ENCODE data around the gene PIGS. TPM values are rescaled to one million over a fixed set of nuclear protein-coding genes. Genes with fewer than 3 reads are reported as not detected.

Gene PIGS
- total RNA-seq, 2 experiments from 2014 or later: 66.3 to 66.6 TPM

DNA sequence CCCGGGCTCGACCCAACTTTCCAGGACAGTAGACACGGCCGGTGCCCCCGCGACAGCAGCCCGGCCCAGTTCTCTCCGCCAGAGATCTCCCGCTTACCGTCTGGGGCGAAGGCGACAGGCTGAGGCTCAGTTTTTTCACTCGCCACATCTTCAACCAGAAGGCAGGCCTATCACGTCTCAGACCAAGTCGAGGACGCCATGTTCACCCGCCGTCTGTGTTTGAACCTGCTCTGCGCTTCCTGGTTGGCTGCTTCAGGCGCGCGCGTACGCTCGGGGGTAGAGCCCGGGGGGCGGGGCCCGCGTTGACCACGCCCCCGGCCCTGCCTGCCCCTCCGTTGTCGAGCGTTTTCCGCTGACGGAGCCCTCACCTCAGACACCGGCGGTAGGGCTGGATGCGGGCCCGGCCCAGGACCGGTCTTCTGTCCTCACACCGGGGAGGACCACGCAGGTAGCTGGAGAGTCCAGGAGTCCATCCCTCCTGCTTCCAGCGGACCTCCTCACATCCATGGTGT lies 27.5 kb upstream of the PIGS start, which contains the start of gene SPAG5:
SPAG5 (minus strand) TSS at position 227 of the 512 bp plus-strand sequence; CDS start at position 148, 79 bp downstream.
- peak within 1 kb of the TSS; percentile 85 for H3K4me3 Mint-ChIP-seq
- POLR2A ChIA-PET: interaction anchor here (0.8 to 3.6 kb wide), 27 partner anchors 10 to 241 kb away, joined by 3 to 61 read pairs (median 6); partner anchors contain the start of genes ALDOC, BLTP2, PIGS and POLDIP2
- CTCF ChIA-PET: interaction anchor here (0.8 to 2.3 kb wide), 7 partner anchors 24 to 127 kb away, joined by 3 to 7 read pairs (median 4); partner anchors contain the start of genes BLTP2 and TLCD1
- no peaks in the 10 kb centered on the region for H3K27me3 Mint-ChIP-seq
- H3K9me3 Mint-ChIP-seq: no peaks in the 10 kb centered on the region
- peak; percentile 96 for DNase-seq
- H3K27ac Mint-ChIP-seq: peak within 1 kb of the TSS; percentile 99
- peaks cover 20% of the 10 kb centered on the region for H3K36me3 Mint-ChIP-seq (ENCODE audit: low read depth)
- peaks cover 24% of the 10 kb centered on the region for H3K4me1 Mint-ChIP-seq

DNA sequence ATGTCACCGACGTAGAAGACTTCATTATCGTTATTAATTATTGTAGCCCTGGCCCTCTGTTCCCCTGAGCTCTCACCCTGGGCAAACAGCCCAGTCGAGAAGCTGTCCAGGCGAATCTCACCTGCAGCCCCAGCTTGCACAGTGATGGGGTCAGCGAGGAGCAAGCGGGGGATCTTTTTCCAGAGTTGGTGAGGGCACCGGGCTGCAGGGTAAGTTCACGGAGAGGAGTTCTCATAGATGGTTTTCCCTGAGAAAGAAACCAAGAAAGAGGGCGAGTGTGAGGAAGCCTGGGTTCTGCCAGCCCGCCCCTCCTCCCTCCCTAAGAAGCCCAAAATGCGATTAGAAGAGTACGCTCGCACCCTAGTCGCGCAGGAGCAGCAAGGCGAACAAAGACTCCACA lies 27.1 kb upstream of the PIGS start:
- ChIA-PET POLR2A (interaction anchor here (0.7 to 3.6 kb wide), 13 partner anchors 9 to 241 kb away, joined by 3 to 61 read pairs (median 8); partner anchors contain the start of genes ALDOC, BLTP2, PIGS and POLDIP2), CTCF (interaction anchor here (0.7 to 1.5 kb wide), 6 partner anchors 15 to 51 kb away, joined by 3 to 6 read pairs (median 4); no protein-coding TSS in a partner anchor)
- Mint-ChIP-seq H3K27ac (peak overlapping the region; percentile 99), H3K9me3 (no peaks in the 10 kb centered on the region), H3K36me3 (ENCODE audit: low read depth) (peaks cover 22% of the 10 kb centered on the region), H3K4me3 (peak overlapping the region; percentile 85), H3K4me1 (peaks cover 25% of the 10 kb centered on the region), H3K27me3 (no peaks in the 10 kb centered on the region)
- no peak for DNase-seq

DNA sequence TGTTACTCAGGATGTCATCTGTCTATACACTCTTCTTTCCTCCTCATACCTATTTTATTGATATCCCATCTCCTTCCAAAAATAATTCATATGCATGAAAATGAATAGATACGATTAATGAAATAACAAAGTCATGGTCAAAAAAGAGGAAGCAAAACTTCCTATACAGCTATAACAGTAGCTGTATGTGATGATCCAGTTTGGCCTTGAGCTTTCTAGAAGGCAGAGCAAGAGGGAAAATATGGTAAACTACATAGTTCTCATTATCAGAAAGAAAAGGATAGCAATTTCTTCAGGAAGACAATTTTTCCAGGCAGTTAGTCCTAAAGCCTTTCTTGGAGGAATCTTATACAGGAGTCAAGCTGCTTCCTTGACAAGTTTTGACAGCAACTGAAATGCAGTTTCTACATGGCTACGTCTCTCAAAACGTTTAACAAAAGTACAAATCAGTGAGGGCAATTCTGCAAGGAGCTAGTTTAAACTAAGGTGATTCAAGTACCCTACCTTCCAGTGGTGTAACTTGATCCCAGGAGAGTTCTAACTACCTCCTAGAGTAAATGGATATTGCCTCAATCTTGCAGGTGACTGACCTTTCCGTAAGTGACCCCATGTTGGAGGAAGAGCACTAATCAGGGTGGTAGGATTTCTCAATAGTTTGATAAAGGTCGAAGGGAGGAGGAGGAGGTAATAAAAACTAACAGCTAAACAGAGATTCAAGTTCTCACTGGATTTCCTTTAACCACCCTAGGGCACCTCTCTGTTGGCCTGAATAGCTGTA lies 26.5 kb upstream of the PIGS start:
- H3K4me3 Mint-ChIP-seq: peak overlapping the region; percentile 85
- H3K27me3 Mint-ChIP-seq: no peaks in the 10 kb centered on the region
- H3K9me3 Mint-ChIP-seq: no peaks in the 10 kb centered on the region
- H3K27ac Mint-ChIP-seq: peak overlapping the region; percentile 99
- peaks cover 30% of the 10 kb centered on the region for H3K4me1 Mint-ChIP-seq
- H3K36me3 Mint-ChIP-seq (ENCODE audit: low read depth): peaks cover 28% of the 10 kb centered on the region
- ChIA-PET POLR2A (interaction anchor here (0.7 to 3.6 kb wide), 11 partner anchors 9 to 115 kb away, joined by 3 to 61 read pairs (median 33); partner anchors contain the start of genes ALDOC, BLTP2, PIGS and SDF2), CTCF (interaction anchor here (0.7 to 1.5 kb wide), 5 partner anchors 15 to 51 kb away, joined by 3 to 4 read pairs (median 4); no protein-coding TSS in a partner anchor)
- no peak for DNase-seq

DNA sequence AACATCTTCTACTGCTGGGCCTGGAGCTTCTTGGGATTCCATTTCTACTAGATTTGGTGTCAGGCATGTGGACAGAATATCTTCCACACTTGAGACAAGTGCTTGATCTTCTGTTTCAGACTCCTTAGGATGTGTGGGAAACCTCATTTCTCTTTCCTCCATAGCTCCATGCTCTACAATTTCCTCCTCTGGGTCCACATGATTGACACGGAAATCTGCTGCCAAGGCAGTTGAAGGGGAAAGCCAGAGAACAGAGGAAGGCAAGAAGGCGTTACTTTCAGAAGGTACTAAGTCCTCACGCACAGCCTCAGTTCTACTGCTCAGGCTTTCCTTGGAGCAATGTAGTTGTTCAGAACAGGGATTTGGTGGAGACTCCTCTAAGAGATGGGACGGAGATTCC lies 20.9 kb upstream of the PIGS start:
- Mint-ChIP-seq H3K27me3 (no peaks in the 10 kb centered on the region), H3K4me1 (peaks cover 15% of the 10 kb centered on the region), H3K36me3 (ENCODE audit: low read depth) (peaks cover 47% of the 10 kb centered on the region), H3K4me3 (no peak overlapping the region), H3K27ac (no peak overlapping the region), H3K9me3 (no peaks in the 10 kb centered on the region)
- DNase-seq: no peak
- ChIA-PET POLR2A (interaction anchor here (1.0 to 1.4 kb wide), 4 partner anchors 10 to 249 kb away, joined by 4 to 9 read pairs (median 4); partner anchors contain the start of genes ALDOC and PIGS), CTCF (no interaction called here)

DNA sequence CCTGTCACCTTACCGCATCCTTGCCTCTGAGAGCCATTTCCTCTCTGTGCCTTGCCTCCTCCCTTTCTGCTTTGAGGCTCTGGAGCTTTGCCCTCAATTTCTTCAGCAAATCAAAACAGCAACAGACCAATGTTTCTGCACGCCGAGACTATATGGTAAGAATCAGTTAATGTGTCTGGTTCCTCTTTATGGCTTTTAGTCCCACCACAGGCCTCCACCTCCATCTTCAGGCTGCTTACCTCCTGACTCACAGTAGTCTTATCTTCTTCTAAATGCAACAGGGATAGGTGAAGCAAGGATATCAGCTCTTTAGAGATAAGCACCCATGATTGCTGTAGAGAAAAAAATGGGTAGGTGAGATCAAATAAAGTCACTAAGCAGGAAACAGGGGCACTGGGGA lies 14.5 kb upstream of the PIGS start:
- no peaks in the 10 kb centered on the region for H3K9me3 Mint-ChIP-seq
- DNase-seq: no peak
- H3K27ac Mint-ChIP-seq: no peak overlapping the region
- POLR2A ChIA-PET: interaction anchor here (0.6 to 2.4 kb wide), 4 partner anchors 9 to 14 kb away, joined by 3 to 8 read pairs (median 4); partner anchors contain the start of genes ALDOC and PIGS
- H3K36me3 Mint-ChIP-seq (ENCODE audit: low read depth): peaks cover 18% of the 10 kb centered on the region
- H3K4me1 Mint-ChIP-seq: peaks cover 4% of the 10 kb centered on the region
- CTCF ChIA-PET: no interaction called here
- H3K4me3 Mint-ChIP-seq: no peak overlapping the region
- H3K27me3 Mint-ChIP-seq: no peaks in the 10 kb centered on the region

DNA sequence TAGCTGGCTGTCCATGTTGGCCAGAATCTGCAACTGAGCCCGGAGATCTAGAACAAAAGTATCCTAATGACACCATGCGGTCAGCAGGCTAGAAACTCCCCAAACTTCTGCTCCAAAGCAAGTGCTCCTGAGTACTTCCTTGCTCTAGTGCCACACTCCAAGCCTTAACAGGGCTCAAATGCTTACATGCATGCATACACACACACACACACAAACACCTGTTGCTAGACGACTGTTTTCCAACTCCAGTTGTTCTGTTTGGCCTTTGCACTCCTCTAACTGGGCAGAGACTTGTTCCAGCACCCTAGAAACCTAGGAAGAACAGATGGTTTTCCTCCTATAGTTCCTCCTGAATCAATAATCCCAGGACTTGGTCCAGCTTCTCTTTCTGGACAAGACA lies 13.1 kb upstream of the PIGS start:
- POLR2A ChIA-PET: interaction anchor here (2.4 to 2.5 kb wide), 2 partner anchors 10 to 15 kb away, joined by 8 read pairs; no protein-coding TSS in a partner anchor
- Mint-ChIP-seq H3K4me3 (no peak overlapping the region), H3K9me3 (no peaks in the 10 kb centered on the region), H3K27ac (no peak overlapping the region), H3K4me1 (peaks cover 18% of the 10 kb centered on the region), H3K36me3 (ENCODE audit: low read depth) (peaks cover 26% of the 10 kb centered on the region), H3K27me3 (no peaks in the 10 kb centered on the region)
- CTCF ChIA-PET: no interaction called here
- no peak for DNase-seq

DNA sequence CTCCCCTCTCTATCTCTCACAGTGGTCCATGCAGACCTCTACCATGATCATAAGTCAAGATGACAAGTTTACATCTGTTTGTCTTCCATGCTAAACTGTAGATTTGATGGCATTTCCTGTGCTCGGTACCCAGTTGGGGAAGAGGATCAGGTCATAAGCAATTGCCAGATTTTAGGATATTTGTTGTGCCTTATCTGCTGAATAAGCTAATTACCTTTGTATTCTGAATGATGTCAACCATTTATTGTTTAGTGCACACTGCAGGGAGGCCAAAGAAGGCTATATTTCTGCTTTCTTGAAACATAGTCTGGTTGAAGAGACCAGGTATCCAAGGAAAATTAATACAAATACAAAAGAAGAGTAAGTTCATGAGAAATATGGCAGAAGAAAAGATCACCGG lies 11.2 kb upstream of the PIGS start:
- ChIA-PET CTCF (no interaction called here), POLR2A (interaction anchor here (1.1 to 4.4 kb wide), 3 partner anchors 10 to 16 kb away, joined by 4 to 37 read pairs (median 17); partner anchors contain the start of genes PIGS and SPAG5)
- H3K27me3 Mint-ChIP-seq: no peaks in the 10 kb centered on the region
- H3K9me3 Mint-ChIP-seq: no peaks in the 10 kb centered on the region
- peaks cover 33% of the 10 kb centered on the region for H3K36me3 Mint-ChIP-seq (ENCODE audit: low read depth)
- H3K4me3 Mint-ChIP-seq: no peak overlapping the region
- DNase-seq: no peak
- no peak overlapping the region for H3K27ac Mint-ChIP-seq
- peaks cover 36% of the 10 kb centered on the region for H3K4me1 Mint-ChIP-seq

DNA sequence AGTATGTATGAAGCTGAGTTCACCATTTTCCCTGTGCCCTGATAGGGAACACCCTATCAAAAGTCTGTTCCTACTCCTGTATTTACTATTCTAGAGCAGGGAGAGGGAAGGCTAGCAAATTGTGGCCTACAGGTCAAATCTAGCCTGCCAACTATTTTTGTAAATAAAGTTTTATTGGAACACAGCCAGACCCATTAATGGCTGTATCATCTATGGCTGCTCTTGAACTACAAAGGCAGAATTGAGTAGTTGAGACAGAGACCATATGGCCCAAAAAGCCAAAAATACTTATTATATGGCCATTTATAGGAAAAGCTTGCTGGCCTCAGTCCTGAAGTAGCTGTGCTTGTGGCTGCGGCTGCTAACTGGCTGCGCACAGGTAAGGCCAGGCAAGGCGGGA lies 9.6 kb upstream of the PIGS start:
- no peak for DNase-seq
- H3K36me3 Mint-ChIP-seq (ENCODE audit: low read depth): peaks cover 46% of the 10 kb centered on the region
- peak overlapping the region; percentile 69 for H3K27ac Mint-ChIP-seq
- H3K4me1 Mint-ChIP-seq: peaks cover 50% of the 10 kb centered on the region
- H3K27me3 Mint-ChIP-seq: no peaks in the 10 kb centered on the region
- CTCF ChIA-PET: no interaction called here
- POLR2A ChIA-PET: interaction anchor here (1.0 to 4.4 kb wide), 3 partner anchors 10 to 18 kb away, joined by 5 to 37 read pairs (median 17); partner anchors contain the start of genes PIGS and SPAG5
- no peak overlapping the region for H3K4me3 Mint-ChIP-seq
- no peaks in the 10 kb centered on the region for H3K9me3 Mint-ChIP-seq

DNA sequence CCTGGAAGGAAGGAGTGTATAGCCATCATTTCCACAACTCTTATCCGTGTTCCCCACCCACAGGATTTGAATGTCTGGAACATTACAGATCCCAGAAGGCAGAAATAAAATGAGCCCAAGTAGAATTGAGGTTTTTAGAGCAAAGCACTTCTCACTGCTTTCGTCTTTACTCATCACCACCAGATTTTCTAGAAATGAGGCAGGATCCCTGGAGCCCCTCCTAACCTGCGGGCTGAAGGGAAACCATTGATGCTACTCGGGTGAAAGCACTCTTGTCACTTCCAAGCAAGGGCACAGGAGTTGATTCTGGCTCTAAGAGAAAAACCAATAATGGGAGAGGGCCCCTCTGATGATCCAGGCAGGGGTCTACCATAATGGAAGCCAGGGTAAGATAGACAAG lies 8.2 kb upstream of the PIGS start:
- H3K4me1 Mint-ChIP-seq: peaks cover 56% of the 10 kb centered on the region
- no peaks in the 10 kb centered on the region for H3K9me3 Mint-ChIP-seq
- peak overlapping the region; percentile 74 for H3K27ac Mint-ChIP-seq
- peak; percentile 61 for DNase-seq
- H3K27me3 Mint-ChIP-seq: no peaks in the 10 kb centered on the region
- H3K36me3 Mint-ChIP-seq (ENCODE audit: low read depth): peaks cover 57% of the 10 kb centered on the region
- H3K4me3 Mint-ChIP-seq: no peak overlapping the region
- ChIA-PET CTCF (interaction anchor here (0.6 to 1.4 kb wide), 2 partner anchors 34 to 183 kb away, joined by 4 read pairs; no protein-coding TSS in a partner anchor), POLR2A (interaction anchor here (1.1 to 4.4 kb wide), 5 partner anchors 8 to 66 kb away, joined by 4 to 37 read pairs (median 17); partner anchors contain the start of genes BLTP2, PIGS and SPAG5)

DNA sequence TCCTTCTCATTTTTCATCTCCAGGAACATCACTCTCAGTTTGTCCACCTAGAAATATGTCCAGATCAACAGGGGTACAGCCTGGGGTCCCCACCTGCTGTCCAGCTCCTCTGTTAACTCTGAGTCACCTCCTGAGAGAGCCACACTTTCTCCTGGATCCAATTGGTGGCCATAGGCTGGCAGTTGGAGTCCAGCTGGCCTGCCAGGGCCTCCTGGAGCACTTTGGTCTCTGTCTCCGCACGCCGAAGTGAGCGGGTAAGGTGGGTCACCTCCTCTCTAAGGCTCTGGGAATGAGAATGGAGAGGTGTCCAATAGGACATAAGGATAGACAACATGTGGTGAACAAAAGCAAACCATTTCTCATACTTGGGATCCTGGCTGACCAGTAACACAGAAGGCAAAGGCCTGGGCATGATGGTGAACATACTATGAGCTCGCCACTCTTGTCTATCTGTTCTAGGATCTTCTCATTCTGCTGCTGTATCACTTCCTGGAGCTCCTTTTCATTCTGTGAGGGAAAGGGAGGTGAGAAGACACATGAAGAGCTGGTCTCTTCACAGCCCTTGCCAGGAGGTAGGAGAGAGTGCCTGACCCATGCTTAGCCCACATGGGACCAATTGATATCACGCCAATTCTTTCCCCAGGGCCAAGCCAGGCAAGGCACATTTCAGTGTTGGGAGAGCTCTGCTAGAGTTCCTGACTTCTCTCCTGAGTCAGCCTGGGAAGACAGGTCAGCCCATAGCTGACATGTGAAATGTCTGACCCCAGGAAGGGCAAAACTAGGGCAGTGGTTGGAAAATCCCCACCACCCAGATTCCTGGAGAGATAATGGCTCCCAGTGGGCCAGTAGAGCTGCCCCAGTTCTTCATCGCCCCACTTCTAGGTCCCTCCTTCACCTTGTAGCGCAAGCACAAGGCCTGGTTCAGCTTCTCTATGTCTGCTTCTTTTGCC lies 7.2 kb upstream of the PIGS start:
- Mint-ChIP-seq H3K27ac (peak overlapping the region; percentile 74), H3K4me3 (no peak overlapping the region), H3K4me1 (peaks cover 59% of the 10 kb centered on the region), H3K27me3 (no peaks in the 10 kb centered on the region), H3K36me3 (ENCODE audit: low read depth) (peaks cover 67% of the 10 kb centered on the region), H3K9me3 (no peaks in the 10 kb centered on the region)
- no peak for DNase-seq
- ChIA-PET POLR2A (interaction anchor here (0.7 to 4.4 kb wide), 11 partner anchors 11 to 84 kb away, joined by 3 to 37 read pairs (median 4); partner anchors contain the start of genes BLTP2, SDF2, SPAG5 and UNC119), CTCF (interaction anchor here (1.4 to 3.7 kb wide), 2 partner anchors 28 to 35 kb away, joined by 4 to 8 read pairs; no protein-coding TSS in a partner anchor)

DNA sequence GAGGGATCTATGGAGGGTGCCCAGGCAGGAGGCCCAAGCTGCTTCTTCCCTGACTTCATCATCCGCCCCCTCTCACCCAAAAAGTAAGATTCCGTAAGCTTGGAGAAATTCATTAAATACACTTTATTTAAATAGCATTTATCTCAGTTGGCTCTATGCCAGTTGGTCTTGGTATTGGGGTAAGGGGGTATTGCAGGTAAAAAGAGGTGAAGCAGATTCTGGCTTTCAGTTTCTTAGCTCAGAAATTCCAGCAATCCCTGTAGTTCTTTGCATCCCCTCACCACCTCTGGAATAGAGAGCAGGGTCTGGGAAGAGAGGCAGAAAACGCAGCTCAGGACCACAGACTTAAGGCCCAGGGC lies 6.1 kb upstream of the PIGS start:
- ChIA-PET CTCF (interaction anchor here (0.9 to 3.7 kb wide), 4 partner anchors 16 to 242 kb away, joined by 3 to 8 read pairs (median 4); partner anchors contain the start of genes IFT20 and TNFAIP1), POLR2A (interaction anchor here (0.8 to 4.4 kb wide), 14 partner anchors 9 to 150 kb away, joined by 3 to 34 read pairs (median 4); partner anchors contain the start of genes BLTP2, PROCA1, SDF2 and SPAG5)
- Mint-ChIP-seq H3K27ac (peak overlapping the region; percentile 72), H3K36me3 (ENCODE audit: low read depth) (peaks cover 75% of the 10 kb centered on the region), H3K4me3 (no peak overlapping the region), H3K27me3 (no peaks in the 10 kb centered on the region), H3K9me3 (no peaks in the 10 kb centered on the region), H3K4me1 (peaks cover 68% of the 10 kb centered on the region)
- no peak for DNase-seq
